GM19455 (cell line): ENCODE data around the gene RYR2.

Experiments
- ATAC-seq: cut with Tn5 transposase; IDR thresholded peaks from one replicate; pipeline ENCODE4 v1.9.1; 2021; ENCODE audit not compliant: unreplicated experiment

RYR2 gene

GRCh38 chr1:237031480-237031879, 10.5 kb upstream of the RYR2 start:
- ATAC-seq, result no peak

DNA sequence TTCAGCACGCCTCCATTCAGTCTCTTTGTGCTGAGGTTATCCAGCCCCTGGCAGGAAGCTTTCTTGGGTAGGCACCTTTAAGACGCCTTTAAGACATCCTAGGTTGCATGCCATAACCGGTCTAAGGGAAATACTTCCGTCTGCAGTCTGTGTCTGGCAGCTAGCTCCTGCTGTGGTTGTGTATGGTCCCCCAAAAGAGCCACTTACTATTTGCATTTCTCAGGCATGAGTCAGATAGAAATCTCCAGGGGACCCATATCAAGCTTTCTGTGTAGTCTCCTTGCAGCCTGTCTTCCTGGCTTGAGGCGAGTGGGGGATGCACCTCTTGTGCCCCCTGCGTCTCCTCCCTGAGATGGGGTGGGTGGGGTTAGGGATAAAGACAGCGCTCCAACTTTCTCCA, 10.0 kb upstream of the RYR2 start:
- peak; percentile 77 for ATAC-seq

DNA sequence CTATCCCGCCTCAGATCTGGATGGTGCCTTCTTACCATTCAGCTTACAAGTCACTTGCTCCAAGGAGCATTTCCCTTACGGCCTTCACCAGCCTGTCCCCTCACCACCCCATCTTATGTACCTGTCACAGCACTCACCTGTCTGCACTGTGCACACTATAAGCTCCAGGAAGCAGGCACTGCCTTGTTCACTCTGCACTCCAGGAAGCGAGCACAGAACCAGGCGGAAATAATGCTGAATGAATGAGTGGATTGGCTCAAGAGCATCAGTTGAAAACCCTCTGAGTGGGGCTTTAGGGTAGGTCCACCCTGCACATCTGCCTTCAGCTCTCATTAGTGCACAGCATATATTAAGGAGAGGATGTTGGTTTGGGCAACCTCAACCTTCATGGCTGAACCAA, 8.9 kb upstream of the RYR2 start:
- no peak for ATAC-seq

- ATAC-seq, result no peak
These were observed 8.2 kb upstream of the RYR2 start for GRCh38 chr1:237033804-237034203.

DNA sequence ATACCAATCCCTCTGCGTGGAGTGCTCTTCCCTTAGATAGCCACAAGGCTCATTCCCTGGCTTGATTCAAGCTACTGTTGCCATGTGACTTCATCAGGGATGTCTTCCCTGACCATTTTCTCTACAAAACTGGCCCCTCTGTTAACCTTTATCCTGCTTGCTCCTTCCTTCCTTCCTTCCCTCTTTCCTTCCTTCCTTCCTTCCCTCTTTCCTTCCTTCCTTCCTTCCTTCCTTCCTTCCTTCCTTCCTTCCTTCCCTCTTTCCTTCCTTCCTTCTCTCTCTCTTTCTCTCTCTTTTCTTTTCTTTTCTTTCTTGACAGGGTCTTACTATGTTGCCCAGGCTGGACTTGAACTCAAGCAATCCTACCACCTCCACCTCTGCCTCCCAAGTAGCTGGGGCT, 6.2 kb upstream of the RYR2 start:
- ATAC-seq, result no peak

DNA sequence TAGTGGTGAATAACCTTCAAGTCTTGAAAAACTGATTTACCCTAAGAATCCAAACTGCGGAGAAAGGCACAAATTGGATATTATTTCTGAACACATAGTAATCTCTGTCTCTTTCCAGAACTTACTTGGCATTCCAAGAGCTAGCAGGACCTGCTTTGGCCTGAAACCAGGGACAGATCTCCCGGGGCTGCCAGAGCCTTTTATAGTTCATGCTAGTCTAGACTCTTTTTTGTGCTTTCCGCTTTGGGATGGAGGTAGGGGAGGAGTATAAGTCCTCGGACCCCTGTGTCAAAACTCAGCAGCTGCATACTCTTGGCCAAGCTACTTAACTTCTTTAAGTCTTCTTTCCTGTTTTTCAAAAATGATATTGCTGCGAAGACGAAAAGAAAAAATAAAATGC, 3.8 kb upstream of the RYR2 start:
- ATAC-seq, result no peak

DNA sequence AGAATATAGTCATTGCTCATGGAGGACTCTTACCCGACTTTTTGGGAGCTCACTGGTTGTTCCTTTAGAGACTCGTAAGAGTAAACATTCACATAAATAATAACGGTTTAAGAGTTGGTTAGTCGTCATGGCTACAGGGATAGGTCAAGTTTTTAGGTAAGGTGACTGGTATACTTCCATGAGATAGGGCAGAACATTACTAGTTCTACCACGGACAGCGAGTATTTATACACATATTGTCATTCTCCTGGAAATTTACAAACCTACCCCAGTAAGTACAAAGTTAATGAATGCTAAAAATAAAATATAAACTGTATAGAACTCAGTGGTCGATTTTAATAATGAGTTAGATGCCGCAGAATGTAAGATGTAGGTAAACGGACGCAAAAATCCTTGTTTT, 1.2 kb upstream of the RYR2 start:
- no peak for ATAC-seq

DNA sequence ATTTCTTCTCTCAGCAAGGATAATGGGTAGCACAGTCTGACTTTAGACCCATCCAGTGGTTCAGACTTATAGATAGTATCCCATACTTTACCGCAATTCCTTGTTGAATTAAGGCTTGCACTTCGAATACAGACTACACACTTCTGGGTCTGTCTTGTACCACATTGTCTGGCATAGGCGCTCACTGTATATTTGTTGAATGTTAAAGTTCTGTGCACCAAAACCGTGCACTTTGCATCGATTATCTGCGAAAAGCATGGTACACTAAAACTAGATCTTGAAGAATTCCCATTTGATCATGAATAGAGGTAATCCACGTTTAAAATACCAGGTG, 556 bp upstream of the RYR2 start:
- no peak for ATAC-seq

- ATAC-seq, result no peak
These were observed 525 bp downstream of the RYR2 start for GRCh38 chr1:237042526-237042891.

DNA sequence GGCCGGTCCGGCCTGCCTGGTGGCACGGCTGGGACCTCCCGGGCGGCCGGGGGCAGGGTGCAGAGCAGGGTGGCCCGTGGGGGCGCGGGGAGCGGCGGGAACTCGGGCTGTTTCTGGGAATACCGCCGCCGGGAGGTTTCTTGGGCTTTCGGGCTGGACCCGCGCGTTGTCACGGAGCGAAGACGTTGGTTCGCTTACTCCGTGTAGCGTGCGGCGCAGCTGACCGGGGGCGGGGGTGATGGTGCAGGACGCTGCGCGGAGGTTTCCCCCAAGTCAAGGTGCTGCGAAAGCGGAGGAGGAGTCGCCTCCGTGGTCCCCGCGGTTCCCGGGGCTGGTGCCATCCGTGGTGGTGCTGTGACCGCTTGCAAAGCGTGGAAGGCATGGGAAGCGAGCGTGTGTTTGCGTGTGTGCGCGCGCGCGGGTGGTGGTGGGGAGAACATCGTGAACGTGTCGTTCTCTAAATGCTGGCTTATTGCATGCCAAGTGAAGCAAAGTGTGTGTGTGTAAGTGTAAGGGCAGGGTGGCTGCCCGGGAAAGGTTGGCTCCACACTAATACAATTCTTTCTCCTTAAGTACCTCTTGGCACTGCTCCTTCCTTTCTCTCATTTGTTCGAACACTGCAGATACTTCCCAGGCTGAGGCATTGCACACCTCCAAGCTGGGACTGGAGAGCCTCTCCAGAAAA, 1.1 kb downstream of the RYR2 start:
- ATAC-seq, result no peak

- no peak for ATAC-seq
These were observed 2.1 kb downstream of the RYR2 start for GRCh38 chr1:237043846-237044636.

DNA sequence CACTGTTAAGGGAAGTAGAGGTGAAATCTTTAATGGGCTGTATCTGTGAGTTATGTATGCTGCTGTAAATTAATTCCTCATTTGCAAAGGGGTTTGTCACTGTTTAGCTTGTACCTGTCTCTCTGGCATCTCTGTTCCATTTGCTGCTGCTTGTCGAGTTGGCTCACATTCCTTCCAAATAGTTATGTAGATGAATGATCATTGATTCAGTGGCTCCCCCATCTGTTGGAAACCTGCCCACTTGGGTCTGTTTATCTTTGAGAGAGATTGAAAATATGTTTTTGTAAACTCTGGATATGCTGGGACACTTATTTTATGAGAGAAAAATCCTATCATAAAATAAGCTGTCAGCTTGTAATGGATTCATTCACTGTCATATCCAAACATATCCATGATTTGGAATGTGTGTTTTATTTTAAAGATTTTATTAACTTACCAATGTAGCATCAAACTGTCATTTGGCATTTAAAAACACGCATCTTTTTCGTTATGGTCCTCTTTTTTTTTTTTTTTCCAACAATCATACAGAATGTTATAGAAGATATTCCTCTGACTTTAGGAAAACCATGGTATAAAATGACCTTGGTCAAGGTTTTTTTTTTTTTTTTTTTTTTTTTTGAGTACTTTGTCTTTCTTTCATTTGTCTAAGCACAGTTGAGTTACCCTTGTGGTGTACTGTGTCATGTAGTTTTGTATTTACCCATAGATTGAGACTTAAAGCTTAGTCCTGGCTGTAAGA, 3.5 kb downstream of the RYR2 start:
- no peak for ATAC-seq

- no peak for ATAC-seq
These were observed 6.8 kb downstream of the RYR2 start for GRCh38 chr1:237048803-237049202.

DNA sequence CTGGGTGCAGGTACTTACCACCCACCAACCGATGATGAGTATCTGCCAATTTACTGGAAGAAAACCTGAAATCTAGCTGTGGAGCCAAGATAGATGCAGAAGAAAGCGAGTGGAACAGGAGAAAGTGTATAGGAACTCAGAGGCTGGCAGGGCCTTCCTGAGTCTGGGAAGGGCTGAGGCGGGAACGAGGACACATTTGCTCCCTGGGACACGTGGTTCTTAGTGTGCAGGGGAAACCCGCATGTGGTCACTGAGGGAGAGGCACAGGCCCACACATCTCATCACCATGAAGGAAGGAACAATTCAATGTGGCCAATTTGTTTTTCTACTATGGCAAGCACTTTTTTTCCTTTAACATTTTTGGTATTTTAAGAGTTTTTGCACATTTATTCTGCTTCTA, 8.2 kb downstream of the RYR2 start:
- ATAC-seq, result no peak

- ATAC-seq, result no peak
These were observed 8.9 kb downstream of the RYR2 start for GRCh38 chr1:237050915-237051314.

- ATAC-seq, result no peak
These were observed 12.3 kb downstream of the RYR2 start for GRCh38 chr1:237054313-237054712.

- no peak for ATAC-seq
These were observed 16.5 kb downstream of the RYR2 start for GRCh38 chr1:237058470-237058869.

DNA sequence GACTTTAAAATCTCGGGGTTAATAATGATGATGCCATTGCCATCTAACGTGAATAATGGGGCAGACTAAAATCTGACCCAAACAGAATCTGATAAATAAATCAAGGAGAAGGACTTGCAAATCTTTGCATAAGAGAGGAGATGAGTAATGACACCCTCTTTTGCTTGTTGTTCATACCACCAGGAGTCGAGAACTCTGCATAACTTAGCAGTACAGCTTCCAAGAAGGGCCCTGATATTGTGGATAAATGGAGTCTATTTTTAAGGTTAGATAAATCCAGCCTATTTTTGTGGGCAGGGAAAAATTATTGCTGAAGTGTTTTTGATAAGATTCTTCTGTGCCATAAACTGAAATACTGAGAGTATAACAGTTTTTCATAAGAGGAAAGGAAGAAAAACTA, 17.3 kb downstream of the RYR2 start:
- no peak for ATAC-seq

GRCh38 chr1:237062976-237063375, 21.0 kb downstream of the RYR2 start:
- no peak for ATAC-seq

DNA sequence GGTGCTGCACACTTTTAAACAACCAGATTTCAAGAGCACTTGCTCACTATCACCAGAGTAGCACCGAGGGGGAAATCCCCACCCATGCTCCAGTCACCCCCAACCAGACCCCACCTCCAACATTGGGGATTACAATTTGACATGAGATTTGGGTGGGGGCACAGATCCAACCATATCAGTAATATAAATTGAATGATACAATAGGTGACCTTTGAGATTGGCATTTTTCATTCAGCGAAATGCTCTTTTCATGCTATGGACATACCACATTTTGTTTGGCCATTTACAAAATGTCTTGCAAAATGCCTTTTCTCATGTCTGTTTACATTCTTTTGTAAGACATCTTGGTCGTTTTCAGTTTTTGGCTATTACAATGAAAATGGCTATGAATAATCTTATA, 23.9 kb downstream of the RYR2 start:
- ATAC-seq, result no peak

GRCh38 chr1:237070519-237070918, 28.5 kb downstream of the RYR2 start:
- no peak for ATAC-seq
